OCI-LY7 (cell line): ENCODE results near the gene CTRB1.

ENCODE experiments used
- EZH2phosphoT487 ChIP-seq: fragments of 200-600 bp; sonication (generic); IDR thresholded peaks from 2 replicates; pipeline ENCODE4 v1.6.1; 2018; ENCODE audit warnings: low read depth, borderline replicate concordance, mild to moderate bottlenecking, mixed run types, antibody characterized with exemption, low read length, moderate library complexity, mixed read lengths
- TF ChIP-seq, protein P1 (sequence below): fragments of 200-600 bp; sonication (generic); conservative IDR thresholded peaks from 2 replicates; pipeline ENCODE4 v1.5.1; 2014; ENCODE audit warnings: mild to moderate bottlenecking, antibody characterized with exemption, low read length, moderate library complexity, mixed read lengths

DNA sequence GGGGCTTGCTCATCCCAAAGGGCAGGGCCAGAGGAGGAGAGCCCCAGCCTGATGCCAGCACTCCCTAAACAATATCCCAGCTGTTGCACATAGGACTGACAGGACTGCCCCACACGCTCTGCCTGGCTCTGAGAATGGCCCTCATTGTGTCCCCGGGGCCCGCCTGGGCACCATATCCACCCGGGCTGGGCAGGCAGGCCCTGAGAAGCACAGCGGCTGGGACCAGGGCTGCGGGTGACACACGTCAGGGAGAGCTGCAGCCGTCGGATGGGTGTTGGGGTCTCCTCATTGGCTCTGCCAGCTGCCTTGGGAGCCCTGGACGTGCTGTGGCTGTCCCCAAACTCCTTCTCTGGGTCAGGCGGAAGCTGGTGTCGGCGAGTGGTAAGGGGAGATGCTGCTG is 28.5 kb downstream of the CTRB1 start:
- TF ChIP-seq, protein P1, sequence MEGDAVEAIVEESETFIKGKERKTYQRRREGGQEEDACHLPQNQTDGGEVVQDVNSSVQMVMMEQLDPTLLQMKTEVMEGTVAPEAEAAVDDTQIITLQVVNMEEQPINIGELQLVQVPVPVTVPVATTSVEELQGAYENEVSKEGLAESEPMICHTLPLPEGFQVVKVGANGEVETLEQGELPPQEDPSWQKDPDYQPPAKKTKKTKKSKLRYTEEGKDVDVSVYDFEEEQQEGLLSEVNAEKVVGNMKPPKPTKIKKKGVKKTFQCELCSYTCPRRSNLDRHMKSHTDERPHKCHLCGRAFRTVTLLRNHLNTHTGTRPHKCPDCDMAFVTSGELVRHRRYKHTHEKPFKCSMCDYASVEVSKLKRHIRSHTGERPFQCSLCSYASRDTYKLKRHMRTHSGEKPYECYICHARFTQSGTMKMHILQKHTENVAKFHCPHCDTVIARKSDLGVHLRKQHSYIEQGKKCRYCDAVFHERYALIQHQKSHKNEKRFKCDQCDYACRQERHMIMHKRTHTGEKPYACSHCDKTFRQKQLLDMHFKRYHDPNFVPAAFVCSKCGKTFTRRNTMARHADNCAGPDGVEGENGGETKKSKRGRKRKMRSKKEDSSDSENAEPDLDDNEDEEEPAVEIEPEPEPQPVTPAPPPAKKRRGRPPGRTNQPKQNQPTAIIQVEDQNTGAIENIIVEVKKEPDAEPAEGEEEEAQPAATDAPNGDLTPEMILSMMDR, result no peak
- TF ChIP-seq EZH2phosphoT487, result no peak
